ENCODE measurements around the gene RAX2. TPM values are rescaled to one million over a fixed set of nuclear protein-coding genes. Genes with fewer than 3 reads are reported as not detected.

RAX2 gene
- total RNA-seq, 1 experiment from 2014 or later = not detected

DNA sequence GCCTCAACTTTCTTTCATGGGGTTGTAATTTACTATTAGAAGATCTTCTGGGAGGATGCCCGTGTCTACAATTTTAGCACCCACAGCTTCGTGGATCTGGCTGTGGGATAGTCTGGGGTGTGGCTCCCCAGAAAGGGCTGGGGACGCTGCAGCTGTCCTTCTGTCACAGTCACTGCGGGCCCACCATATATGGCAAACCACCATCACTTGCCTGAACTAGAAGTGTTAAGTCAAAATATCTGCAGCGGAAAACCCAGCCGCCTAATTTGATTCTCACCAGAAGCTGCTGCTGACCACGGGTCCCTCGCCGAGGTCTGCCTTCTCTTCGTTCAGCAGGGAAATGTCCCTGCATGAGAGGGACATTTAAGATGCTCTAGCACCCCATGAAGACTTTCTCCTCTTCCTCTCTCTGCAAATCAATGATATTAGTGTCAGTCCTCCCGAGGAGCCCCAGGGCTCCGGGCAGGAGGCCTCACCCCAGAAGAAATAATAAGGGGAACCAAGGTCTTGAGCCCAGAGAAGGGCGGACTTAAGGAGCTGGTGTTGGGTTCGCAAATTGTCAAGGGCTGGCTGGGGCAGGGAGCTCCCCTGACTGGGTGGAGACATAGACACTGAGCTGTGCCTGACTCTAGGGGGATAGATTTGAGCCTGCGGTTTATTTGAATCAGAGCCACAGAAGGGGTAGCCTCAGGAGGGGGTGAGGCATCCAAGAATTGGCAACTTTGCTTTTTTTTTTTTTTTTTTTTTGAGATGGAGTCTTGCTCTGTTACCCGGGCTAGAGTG is 17.2 kb upstream of the RAX2 start:
- intact Hi-C loops (cut with micrococcal nuclease) = no loop called here
- POLR2A ChIA-PET = no interaction called here
- no peak for ATAC-seq

GRCh38 chr19:3785938-3786824 is 14.2 kb upstream of the RAX2 start, which contains the start of gene MATK:
MATK (minus strand) TSS chr19:3786381; CDS start chr19:3785135, 1,246 bp downstream.
- ATAC-seq = no peak
- H3K9ac ChIP-seq (ENCODE audit: low read length) = no peak within 1 kb of the TSS
- H3K4me1 ChIP-seq (ENCODE audit: control insufficient read depth in 1 of 2, insufficient read depth in 2 of 2, low read length in 2 of 2) = no peaks in the 10 kb centered on the region
- no peaks in the 10 kb centered on the region for H3K79me2 ChIP-seq (ENCODE audit: insufficient read depth, low read length)
- DNase-seq (ENCODE audit: low read depth, low spot score) = no peak
- TF ChIP-seq POLR2A (IDR thresholded peaks at IDR 0.05; ENCODE audit: borderline replicate concordance, extremely low read depth, insufficient read depth, insufficient read length) = no peak
- TF ChIP-seq CBX3 (IDR thresholded peaks at IDR 0.05; ENCODE audit: low read depth) = no peak
- TF ChIP-seq FOSL1 (IDR thresholded peaks at IDR 0.05; ENCODE audit: low read depth) = no peak
- TF ChIP-seq EGR1 (IDR thresholded peaks at IDR 0.05; ENCODE audit: low read depth) = no peak
- no peak for TF ChIP-seq JUND (IDR thresholded peaks at IDR 0.05)
- H3K27me3 ChIP-seq (ENCODE audit: insufficient read depth, low read length) = no peaks in the 10 kb centered on the region
- POLR2A ChIA-PET = no interaction called here
- BruUV-seq (replicated peaks) = no TSS peak
- intact Hi-C loops (cut with micrococcal nuclease) = no loop called here
- no peak within 1 kb of the TSS for H2AFZ ChIP-seq (ENCODE audit: low read depth, low read length, poor library complexity, severe bottlenecking)
- H3K9me3 ChIP-seq (ENCODE audit: control insufficient read depth in 1 of 2, insufficient read depth in 1 of 2, low read depth in 1 of 2, low read length in 2 of 2) = peaks cover 9 to 15% of the 10 kb centered on the region in 2 experiments; a peak in 3 of 4 replicates
- no peak within 1 kb of the TSS for H3K27ac ChIP-seq (ENCODE audit: low read depth, low read length)
- CTCF ChIA-PET = no interaction called here
- H3K36me3 ChIP-seq (ENCODE audit: control insufficient read depth in 1 of 2, insufficient read depth in 2 of 2, low read length in 2 of 2) = no peaks in the 10 kb centered on the region
- H3K4me2 ChIP-seq (ENCODE audit: low read length) = no peak within 1 kb of the TSS
- RAD21 ChIA-PET (ENCODE audit: low non-redundant PET in 1 of 2, low total read pairs in 2 of 2, uncharacterized antibody in 2 of 2, unreplicated experiment in 2 of 2) = no interaction called here
- H4K20me1 ChIP-seq (ENCODE audit: insufficient read depth) = no peaks in the 10 kb centered on the region
- H3K9me2 ChIP-seq (ENCODE audit: insufficient read depth) = no peaks in the 10 kb centered on the region
- H3K4me3 ChIP-seq (replicated peaks in 1 of 2; ENCODE audit: low read depth in 1 of 2, low read length in 2 of 2) = no peak within 1 kb of the TSS

More for the DNA sequence above, 17.2 kb upstream of the RAX2 start:
- no peaks in the 10 kb centered on the region for H4K20me1 ChIP-seq (ENCODE audit: insufficient read depth)
- no TSS peak for BruUV-seq (replicated peaks)
- H3K9ac ChIP-seq (ENCODE audit: low read length) = no peak overlapping the region
- H3K27ac ChIP-seq (ENCODE audit: low read depth, low read length) = no peak overlapping the region
- no peaks in the 10 kb centered on the region for H3K79me2 ChIP-seq (ENCODE audit: insufficient read depth, low read length)
- CTCF ChIA-PET = no interaction called here
- RAD21 ChIA-PET (ENCODE audit: low non-redundant PET in 1 of 2, low total read pairs in 2 of 2, uncharacterized antibody in 2 of 2, unreplicated experiment in 2 of 2) = no interaction called here
- no peak overlapping the region for H3K4me2 ChIP-seq (ENCODE audit: low read length)
- no peaks in the 10 kb centered on the region for H3K4me1 ChIP-seq (ENCODE audit: control insufficient read depth in 1 of 2, insufficient read depth in 2 of 2, low read length in 2 of 2)
- no peaks in the 10 kb centered on the region for H3K9me2 ChIP-seq (ENCODE audit: insufficient read depth)
- H3K36me3 ChIP-seq (ENCODE audit: control insufficient read depth in 1 of 2, insufficient read depth in 2 of 2, low read length in 2 of 2) = no peaks in the 10 kb centered on the region
- no peak overlapping the region for H3K4me3 ChIP-seq (replicated peaks in 1 of 2; ENCODE audit: low read depth in 1 of 2, low read length in 2 of 2)
- no peaks in the 10 kb centered on the region for H3K9me3 ChIP-seq (ENCODE audit: control insufficient read depth in 1 of 2, insufficient read depth in 1 of 2, low read depth in 1 of 2, low read length in 2 of 2)
- H3K27me3 ChIP-seq (ENCODE audit: insufficient read depth, low read length) = no peaks in the 10 kb centered on the region
- no peak overlapping the region for H2AFZ ChIP-seq (ENCODE audit: low read depth, low read length, poor library complexity, severe bottlenecking)
- no peak for DNase-seq (ENCODE audit: low read depth, low spot score)
- no peak for TF ChIP-seq POLR2A (IDR thresholded peaks at IDR 0.05; ENCODE audit: borderline replicate concordance, extremely low read depth, insufficient read depth, insufficient read length)
- no peak for TF ChIP-seq SIN3A (IDR thresholded peaks at IDR 0.05; ENCODE audit: low read depth)
- TF ChIP-seq EGR1 (IDR thresholded peaks at IDR 0.05; ENCODE audit: low read depth) = no peak
- no peak for TF ChIP-seq CBX3 (IDR thresholded peaks at IDR 0.05; ENCODE audit: low read depth)
- no peak for TF ChIP-seq ELF1 (IDR thresholded peaks at IDR 0.05; ENCODE audit: borderline replicate concordance, low read depth)
- TF ChIP-seq MAX (IDR thresholded peaks at IDR 0.05) = no peak
- no peak for TF ChIP-seq YY1 (IDR thresholded peaks at IDR 0.05; ENCODE audit: extremely low read depth, insufficient replicate concordance, low read depth, low read length)
- TF ChIP-seq SP1 (IDR thresholded peaks at IDR 0.05; ENCODE audit: low read depth) = no peak

Measured in HCT116 (cell line).